Keratinocyte (primary cell): ENCODE results near the gene SORBS1. TPM values are rescaled to one million over a fixed set of nuclear protein-coding genes. Genes with fewer than 3 reads are reported as not detected.

Experiments
- DNase-seq: peaks from one replicate; pipeline ENCODE4 v3.0.0-alpha.2; 2011; ENCODE audit warnings: low read depth, missing footprints, low spot score
- FAIRE-seq: peaks from 2 replicates; lab custom pipeline; 2011; peaks lifted over from hg19 to GRCh38; lab: Jason Lieb, UNC
- H2AFZ ChIP-seq: 2 replicates; pipeline ENCODE4 v1.6.0; 2012; ENCODE audit warnings: low read length, control low read depth, inconsistent platforms; ENCODE audit not compliant: control insufficient read depth
- H3K27ac ChIP-seq: 2 replicates; pipeline ENCODE4 v1.5.1; 2011; ENCODE audit warnings: low read length; ENCODE audit not compliant: control insufficient read depth, insufficient read depth
- H3K27me3 ChIP-seq: 3 replicates; pipeline ENCODE4 v1.6.0; 2011; ENCODE audit warnings: low read length; ENCODE audit not compliant: control insufficient read depth, insufficient read depth; ENCODE audit errors: extremely low read depth
- H3K36me3 ChIP-seq, 2 experiments: 2 replicates in 1 of 2; 3 replicates in 1 of 2; pipeline ENCODE4 v1.5.1; 2011; ENCODE audit warnings: low read length in 2 of 2, mild to moderate bottlenecking in 1 of 2; ENCODE audit not compliant: control insufficient read depth in 2 of 2, insufficient read depth in 2 of 2; ENCODE audit errors: extremely low read depth in 1 of 2
- H3K4me1 ChIP-seq: 3 replicates; pipeline ENCODE4 v1.5.1; 2011; ENCODE audit warnings: low read length; ENCODE audit not compliant: control insufficient read depth, insufficient read depth; ENCODE audit errors: extremely low read depth
- H3K4me2 ChIP-seq: 3 replicates; pipeline ENCODE4 v1.6.0; 2011; ENCODE audit warnings: low read depth, low read length; ENCODE audit not compliant: control insufficient read depth, insufficient read depth; ENCODE audit errors: extremely low read depth
- H3K4me3 ChIP-seq, 3 experiments: fragments of 200-600 bp in 1 of 3; sonication (generic) in 1 of 3; 2 replicates in 2 of 3; 3 replicates in 1 of 3; pipeline ENCODE4 v1.5.1; 2011 to 2016; ENCODE audit warnings: low read length in 3 of 3, mild to moderate bottlenecking in 3 of 3, control low read depth in 2 of 3, inconsistent platforms in 1 of 3, low read depth in 1 of 3, mixed read lengths in 1 of 3, mixed run types in 1 of 3, moderate library complexity in 1 of 3; ENCODE audit not compliant: control insufficient read depth in 2 of 3, insufficient read depth in 2 of 3; ENCODE audit errors: extremely low read depth in 1 of 3
- H3K79me2 ChIP-seq: 2 replicates; pipeline ENCODE4 v1.6.0; 2012; ENCODE audit warnings: low read length; ENCODE audit not compliant: control insufficient read depth, insufficient read depth
- H3K9ac ChIP-seq: 3 replicates; pipeline ENCODE4 v1.6.0; 2011; ENCODE audit warnings: low read length; ENCODE audit not compliant: control insufficient read depth, insufficient read depth; ENCODE audit errors: extremely low read depth
- H3K9me1 ChIP-seq: 3 replicates; pipeline ENCODE4 v1.6.0; 2011; ENCODE audit warnings: low read length; ENCODE audit not compliant: control insufficient read depth, insufficient read depth; ENCODE audit errors: extremely low read depth
- H3K9me3 ChIP-seq: 2 replicates; pipeline ENCODE4 v1.5.1; 2012; ENCODE audit warnings: low read depth, low read length; ENCODE audit not compliant: control insufficient read depth
- H4K20me1 ChIP-seq: 3 replicates; pipeline ENCODE4 v1.6.0; 2011; ENCODE audit warnings: low read length; ENCODE audit not compliant: control insufficient read depth, insufficient read depth; ENCODE audit errors: extremely low read depth
- EZH2 ChIP-seq: IDR thresholded peaks from one replicate; pipeline ENCODE4 v1.6.1; 2012; ENCODE audit warnings: inconsistent platforms, mild to moderate bottlenecking, low read length, moderate library complexity
- dilution Hi-C: fragments of 300-500 bp; cut with MboI; formaldehyde crosslinking; loops from one replicate; pipeline ENCODE4 v1.7.0; 2020; ENCODE audit warnings: low sequenced_read_pairs; ENCODE audit not compliant: extremely low pct_ligation_motif_present
- polyA plus RNA-seq, 5 experiments: library from polyadenylated mRNA; depleted of rRNA in 3 of 5; stranded (reverse) in 3 of 5; stranded (forward) in 1 of 5; unstranded in 1 of 5; fragments of >200 nt; gene quantifications; 1 replicate in 1 of 5; 2 replicates in 3 of 5; 3 replicates in 1 of 5; pipeline versions ENCODE4 v1.2.1 to v1.2.3, GENCODE V29; 2011 to 2012; ENCODE audit warnings: missing spikeins in 2 of 5, low read depth in 1 of 5, low replicate concordance in 1 of 5
- TF ChIP-seq, protein P1 (sequence below), 3 experiments: IDR thresholded peaks in 1 of 3; conservative IDR thresholded peaks in 1 of 3; optimal IDR thresholded peaks in 1 of 3; 2 replicates in 2 of 3; 3 replicates in 1 of 3; pipeline versions ENCODE3 to v1.5.1; 2011; ENCODE audit warnings: low read length in 3 of 3, mild to moderate bottlenecking in 3 of 3, moderate library complexity in 2 of 3, control low read depth in 1 of 3, inconsistent platforms in 1 of 3; ENCODE audit not compliant: insufficient read depth in 2 of 3; ENCODE audit errors: extremely low read depth in 1 of 3

The SORBS1 gene
- polyA plus RNA-seq, 1 donor (not counting 4 experiments of a cell fraction or from before 2014, with no cell fraction given) = 0.42 TPM

DNA sequence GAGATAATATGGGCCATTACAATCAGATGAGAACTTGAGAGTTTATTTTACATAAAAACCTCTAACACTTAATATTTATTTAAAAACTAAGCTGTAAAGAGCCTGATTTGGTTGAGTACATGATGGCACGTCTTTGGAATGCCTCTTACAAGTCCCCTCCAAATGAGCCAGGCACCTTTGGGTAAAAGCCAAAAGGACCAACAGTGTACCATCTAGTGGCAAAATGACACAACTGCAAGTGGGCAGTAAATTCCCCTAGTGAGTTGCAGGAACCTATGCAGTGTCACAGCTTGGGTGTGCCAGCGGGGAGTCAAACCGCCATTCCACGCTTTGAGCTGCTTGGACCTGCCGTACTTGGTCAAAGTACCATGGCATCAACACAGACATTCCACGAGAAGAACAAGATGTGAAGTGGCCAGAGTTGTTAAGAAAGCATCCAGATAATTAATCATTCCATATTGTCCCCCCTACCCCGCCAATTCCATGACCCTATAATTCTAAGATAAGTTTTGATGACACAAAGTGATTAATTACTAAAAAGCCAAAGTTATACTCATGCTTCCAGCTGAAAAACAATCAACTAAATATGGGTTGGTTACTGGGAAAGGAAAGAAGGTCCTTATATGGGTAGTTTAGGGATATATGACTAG lies 115.2 kb downstream of the SORBS1 start:
- H3K79me2 ChIP-seq = no peaks in the 10 kb centered on the region
- no peaks in the 10 kb centered on the region for H3K27me3 ChIP-seq
- peak overlapping the region; percentile 66 for H3K27ac ChIP-seq
- TF ChIP-seq EZH2 = no peak
- TF ChIP-seq, protein P1, sequence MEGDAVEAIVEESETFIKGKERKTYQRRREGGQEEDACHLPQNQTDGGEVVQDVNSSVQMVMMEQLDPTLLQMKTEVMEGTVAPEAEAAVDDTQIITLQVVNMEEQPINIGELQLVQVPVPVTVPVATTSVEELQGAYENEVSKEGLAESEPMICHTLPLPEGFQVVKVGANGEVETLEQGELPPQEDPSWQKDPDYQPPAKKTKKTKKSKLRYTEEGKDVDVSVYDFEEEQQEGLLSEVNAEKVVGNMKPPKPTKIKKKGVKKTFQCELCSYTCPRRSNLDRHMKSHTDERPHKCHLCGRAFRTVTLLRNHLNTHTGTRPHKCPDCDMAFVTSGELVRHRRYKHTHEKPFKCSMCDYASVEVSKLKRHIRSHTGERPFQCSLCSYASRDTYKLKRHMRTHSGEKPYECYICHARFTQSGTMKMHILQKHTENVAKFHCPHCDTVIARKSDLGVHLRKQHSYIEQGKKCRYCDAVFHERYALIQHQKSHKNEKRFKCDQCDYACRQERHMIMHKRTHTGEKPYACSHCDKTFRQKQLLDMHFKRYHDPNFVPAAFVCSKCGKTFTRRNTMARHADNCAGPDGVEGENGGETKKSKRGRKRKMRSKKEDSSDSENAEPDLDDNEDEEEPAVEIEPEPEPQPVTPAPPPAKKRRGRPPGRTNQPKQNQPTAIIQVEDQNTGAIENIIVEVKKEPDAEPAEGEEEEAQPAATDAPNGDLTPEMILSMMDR (optimal IDR thresholded peaks at IDR 0.05 in 1 of 3, IDR thresholded peaks at IDR 0.05 in 1 of 3, conservative IDR thresholded peaks at IDR 0.05 in 1 of 3; ENCODE audit: extremely low read depth in 1 of 3, insufficient read depth in 2 of 3, low read length in 3 of 3) = peak; percentile 64 to 91 (median 86)
- peaks cover 20% of the 10 kb centered on the region for H3K4me1 ChIP-seq
- dilution Hi-C loops = loop anchor here (25.0 kb wide), 1 partner anchor 166 kb away; no protein-coding TSS in a partner anchor
- no peaks in the 10 kb centered on the region for H4K20me1 ChIP-seq
- peak; percentile 89 for FAIRE-seq
- no peak overlapping the region for H3K4me3 ChIP-seq
- no peak overlapping the region for H2AFZ ChIP-seq
- H3K4me2 ChIP-seq = peak overlapping the region; percentile 78
- H3K9ac ChIP-seq = no peak overlapping the region
- no peaks in the 10 kb centered on the region for H3K9me3 ChIP-seq
- H3K9me1 ChIP-seq = no peaks in the 10 kb centered on the region
- peak; percentile 81 for DNase-seq
- no peaks in the 10 kb centered on the region for H3K36me3 ChIP-seq

DNA sequence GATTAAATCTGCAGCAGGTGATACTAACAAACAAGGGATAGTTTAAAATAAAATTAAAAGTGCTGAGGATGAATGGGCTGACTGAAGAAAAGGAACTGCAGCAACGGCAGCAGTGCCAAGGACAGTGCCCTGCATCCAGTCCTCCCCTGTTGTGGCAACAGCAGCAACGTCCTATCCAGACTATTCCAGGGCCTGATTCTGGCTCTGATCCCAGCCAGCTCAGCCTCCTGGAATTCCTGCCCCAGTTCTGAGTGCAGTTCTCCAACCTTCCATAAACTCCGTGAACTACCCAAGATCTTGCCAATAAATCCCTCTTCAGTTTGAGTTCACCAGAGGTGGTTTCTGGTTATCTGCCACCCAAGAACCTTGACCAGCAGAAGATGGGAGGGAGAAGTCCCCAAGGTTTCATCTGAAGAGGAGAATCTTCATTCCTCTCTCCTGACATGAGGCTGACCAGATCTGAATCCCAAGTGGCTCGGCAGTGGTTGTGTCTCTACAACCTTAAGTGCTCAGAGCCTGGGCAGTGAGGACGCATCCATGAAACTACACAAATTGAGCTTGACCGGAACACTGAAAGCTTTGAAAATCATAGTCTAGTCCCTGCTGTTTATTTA lies 115.8 kb downstream of the SORBS1 start:
- DNase-seq (no peak), FAIRE-seq (peak; percentile 94)
- H3K9ac ChIP-seq = no peak overlapping the region
- dilution Hi-C loops = loop anchor here (25.0 kb wide), 1 partner anchor 167 kb away; no protein-coding TSS in a partner anchor
- no peaks in the 10 kb centered on the region for H3K79me2 ChIP-seq
- H3K36me3 ChIP-seq = no peaks in the 10 kb centered on the region
- H3K27ac ChIP-seq = peak overlapping the region; percentile 66
- H3K4me1 ChIP-seq = peaks cover 20% of the 10 kb centered on the region
- peak overlapping the region in 1 of 3 experiments; percentile 47 for H3K4me3 ChIP-seq
- H2AFZ ChIP-seq = peak overlapping the region; percentile 82
- H4K20me1 ChIP-seq = no peaks in the 10 kb centered on the region
- H3K27me3 ChIP-seq = no peaks in the 10 kb centered on the region
- TF ChIP-seq, protein P1 (optimal IDR thresholded peaks at IDR 0.05 in 1 of 3, IDR thresholded peaks at IDR 0.05 in 1 of 3, conservative IDR thresholded peaks at IDR 0.05 in 1 of 3; ENCODE audit: extremely low read depth in 1 of 3, insufficient read depth in 2 of 3, low read length in 3 of 3) = no peak
- TF ChIP-seq EZH2 = no peak
- no peaks in the 10 kb centered on the region for H3K9me3 ChIP-seq
- peak overlapping the region; percentile 78 for H3K4me2 ChIP-seq
- H3K9me1 ChIP-seq = no peaks in the 10 kb centered on the region
